H9 (cell line): ENCODE measurements around the gene HFE. TPM values are rescaled to one million over a fixed set of nuclear protein-coding genes. Genes with fewer than 3 reads are reported as not detected.
A peak's percentile ranks its signal among the peaks of the same experiment; 100 is the strongest.

Experiments
- DNase-seq: peaks from one replicate; pipeline ENCODE4 v3.0.0-alpha.2; 2017
- H2AFZ ChIP-seq: one replicate; pipeline ENCODE4 v1.6.1; 2013; ENCODE audit warnings: mild to moderate bottlenecking, low read length, control low read depth, moderate library complexity
- H2AK5ac ChIP-seq: 2 replicates; pipeline ENCODE4 v1.6.1; 2013; ENCODE audit warnings: low read length, control low read depth, mixed read lengths; ENCODE audit not compliant: insufficient read length
- H2BK120ac ChIP-seq: one replicate; pipeline ENCODE4 v1.6.1; 2013; ENCODE audit warnings: low read depth, mild to moderate bottlenecking, low read length, control low read depth, inconsistent platforms; ENCODE audit not compliant: poor library complexity, severe bottlenecking
- H2BK12ac ChIP-seq: 2 replicates; pipeline ENCODE4 v1.6.1; 2013; ENCODE audit warnings: low read length, control low read depth, mixed read lengths, low read depth; ENCODE audit not compliant: insufficient read length
- H2BK15ac ChIP-seq: 2 replicates; pipeline ENCODE4 v1.6.1; 2013; ENCODE audit warnings: low read depth, low read length, control low read depth
- H2BK20ac ChIP-seq: one replicate; pipeline ENCODE4 v1.6.1; 2013; ENCODE audit warnings: low read depth, mild to moderate bottlenecking, low read length, control low read depth, inconsistent platforms; ENCODE audit not compliant: poor library complexity, severe bottlenecking
- H2BK5ac ChIP-seq: 2 replicates; pipeline ENCODE4 v1.6.1; 2013; ENCODE audit warnings: low read length, control low read depth, mixed read lengths; ENCODE audit not compliant: insufficient read length
- H3K14ac ChIP-seq: 2 replicates; pipeline ENCODE4 v1.6.1; 2013; ENCODE audit warnings: low read length, control low read depth; ENCODE audit not compliant: insufficient read depth
- H3K18ac ChIP-seq: 2 replicates; pipeline ENCODE4 v1.6.1; 2013; ENCODE audit warnings: low read depth, mild to moderate bottlenecking, mixed read lengths, low read length, control low read depth; ENCODE audit not compliant: insufficient read length
- H3K23ac ChIP-seq: 2 replicates; pipeline ENCODE4 v1.6.1; 2013; ENCODE audit warnings: low read length, control low read depth, mixed read lengths, low read depth; ENCODE audit not compliant: insufficient read length
- H3K23me2 ChIP-seq: 2 replicates; pipeline ENCODE4 v1.6.1; 2013; ENCODE audit warnings: low read depth, mild to moderate bottlenecking, mixed read lengths, low read length, control low read depth; ENCODE audit not compliant: insufficient read length, poor library complexity, severe bottlenecking
- H3K27ac ChIP-seq: 2 replicates; pipeline ENCODE4 v1.5.1; 2013; ENCODE audit warnings: low read length, control low read depth, mixed read lengths, low read depth; ENCODE audit not compliant: insufficient read length
- H3K27me3 ChIP-seq: 2 replicates; pipeline ENCODE4 v1.6.1; 2013; ENCODE audit warnings: low read length, control low read depth, inconsistent platforms; ENCODE audit not compliant: insufficient read depth
- H3K4ac ChIP-seq: 2 replicates; pipeline ENCODE4 v1.6.1; 2013; ENCODE audit warnings: low read depth, mild to moderate bottlenecking, control low read depth, inconsistent platforms, low read length, moderate library complexity
- H3K4me1 ChIP-seq: 2 replicates; pipeline ENCODE4 v1.6.1; 2013; ENCODE audit warnings: low read length, control low read depth, inconsistent platforms; ENCODE audit not compliant: insufficient read depth
- H3K4me2 ChIP-seq: 2 replicates; pipeline ENCODE4 v1.6.1; 2013; ENCODE audit warnings: low read length, control low read depth, mixed read lengths; ENCODE audit not compliant: insufficient read length, insufficient read depth
- H3K56ac ChIP-seq: 2 replicates; pipeline ENCODE4 v1.6.1; 2013; ENCODE audit warnings: low read depth, mild to moderate bottlenecking, mixed read lengths, low read length, control low read depth; ENCODE audit not compliant: insufficient read length
- H3K79me1 ChIP-seq: 2 replicates; pipeline ENCODE4 v1.6.1; 2013; ENCODE audit warnings: low read depth, mild to moderate bottlenecking, moderate library complexity, low read length, control low read depth, inconsistent platforms; ENCODE audit not compliant: insufficient read depth, poor library complexity, severe bottlenecking
- H3K79me2 ChIP-seq: 2 replicates; pipeline ENCODE4 v1.6.1; 2013; ENCODE audit warnings: low read length, control low read depth, inconsistent platforms; ENCODE audit not compliant: insufficient read depth
- H3K9ac ChIP-seq: 2 replicates; pipeline ENCODE4 v1.6.1; 2013; ENCODE audit warnings: low read length, control low read depth, mixed read lengths; ENCODE audit not compliant: insufficient read length; ENCODE audit errors: extremely low read depth
- H3K9me3 ChIP-seq: one replicate; pipeline ENCODE4 v1.6.1; 2013; ENCODE audit warnings: low read depth, low read length, inconsistent platforms; ENCODE audit not compliant: control insufficient read depth
- H3T11ph ChIP-seq: one replicate; pipeline ENCODE4 v1.6.1; 2013; ENCODE audit warnings: mild to moderate bottlenecking, low read length, control low read depth, inconsistent platforms
- H4K20me1 ChIP-seq: one replicate; pipeline ENCODE4 v1.6.1; 2013; ENCODE audit not compliant: control insufficient read depth, insufficient read length, insufficient read depth
- H4K5ac ChIP-seq: 2 replicates; pipeline ENCODE4 v1.6.1; 2013; ENCODE audit warnings: low read depth, mild to moderate bottlenecking, mixed read lengths, low read length, control low read depth; ENCODE audit not compliant: insufficient read length
- H4K8ac ChIP-seq: replicated peaks from 2 replicates; pipeline ENCODE4 v1.6.1; 2013; ENCODE audit warnings: low read length, control low read depth, mixed read lengths, low read depth; ENCODE audit not compliant: insufficient read length
- H4K91ac ChIP-seq: 2 replicates; pipeline ENCODE4 v1.6.1; 2013; ENCODE audit warnings: low read depth, mild to moderate bottlenecking, moderate library complexity, mixed read lengths, low read length, control low read depth; ENCODE audit not compliant: insufficient read length
- H3K27ac Mint-ChIP-seq, 3 experiments: 2 replicates in 2 of 3; 3 replicates in 1 of 3; pipeline ENCODE4 v1.8.0; 2020 to 2021; ENCODE audit warnings: mixed read lengths in 3 of 3, mild to moderate bottlenecking in 1 of 3, moderate library complexity in 1 of 3
- H3K27me3 Mint-ChIP-seq: 2 replicates; pipeline ENCODE4 v1.8.0; 2021; ENCODE audit warnings: low read depth, mild to moderate bottlenecking, moderate library complexity, mixed read lengths
- H3K36me3 Mint-ChIP-seq, 3 experiments: 2 replicates in 2 of 3; 3 replicates in 1 of 3; pipeline ENCODE4 v1.8.0; 2020 to 2021; ENCODE audit warnings: low read depth in 3 of 3, mixed read lengths in 3 of 3; ENCODE audit not compliant: insufficient read depth in 1 of 3
- H3K4me1 Mint-ChIP-seq, 2 experiments: 2 replicates each; pipeline ENCODE4 v1.8.0; 2020; ENCODE audit warnings: mixed read lengths in 2 of 2
- H3K4me3 Mint-ChIP-seq, 2 experiments: 2 replicates in 1 of 2; 3 replicates in 1 of 2; pipeline ENCODE4 v1.8.0; 2020 to 2021; ENCODE audit warnings: mild to moderate bottlenecking in 2 of 2, mixed read lengths in 2 of 2, moderate library complexity in 1 of 2
- H3K9me3 Mint-ChIP-seq, 2 experiments: 2 replicates in 1 of 2; 3 replicates in 1 of 2; pipeline ENCODE4 v1.8.0; 2020; ENCODE audit warnings: mild to moderate bottlenecking in 2 of 2, mixed read lengths in 2 of 2, moderate library complexity in 1 of 2
- WGBS: extraction: QIAGEN DNeasy Blood & Tissue Kit; methylation state at CpG from one replicate; pipeline ENCODE4 v1.1.7; 2013; ENCODE audit warnings: missing lambda C conversion rate, low lambda C conversion rate, mixed read lengths; ENCODE audit not compliant: insufficient read length; ENCODE audit errors: extremely low coverage; 5-methylcytosine and 5-hydroxymethylcytosine counted together
- total RNA-seq: library from RNA; stranded (reverse); gene quantifications from 2 replicates; pipeline ENCODE4 v1.2.1, GENCODE V29; 2021
- TF ChIP-seq, protein P1 (sequence below): fragments of 200-600 bp; sonication (generic); conservative IDR thresholded peaks from 3 replicates; pipeline ENCODE4 v1.8.0; 2021; ENCODE audit warnings: antibody characterized with exemption, mild to moderate bottlenecking

Gene HFE
- total RNA-seq, 1 experiment from 2014 or later, result 0.98 TPM

DNA sequence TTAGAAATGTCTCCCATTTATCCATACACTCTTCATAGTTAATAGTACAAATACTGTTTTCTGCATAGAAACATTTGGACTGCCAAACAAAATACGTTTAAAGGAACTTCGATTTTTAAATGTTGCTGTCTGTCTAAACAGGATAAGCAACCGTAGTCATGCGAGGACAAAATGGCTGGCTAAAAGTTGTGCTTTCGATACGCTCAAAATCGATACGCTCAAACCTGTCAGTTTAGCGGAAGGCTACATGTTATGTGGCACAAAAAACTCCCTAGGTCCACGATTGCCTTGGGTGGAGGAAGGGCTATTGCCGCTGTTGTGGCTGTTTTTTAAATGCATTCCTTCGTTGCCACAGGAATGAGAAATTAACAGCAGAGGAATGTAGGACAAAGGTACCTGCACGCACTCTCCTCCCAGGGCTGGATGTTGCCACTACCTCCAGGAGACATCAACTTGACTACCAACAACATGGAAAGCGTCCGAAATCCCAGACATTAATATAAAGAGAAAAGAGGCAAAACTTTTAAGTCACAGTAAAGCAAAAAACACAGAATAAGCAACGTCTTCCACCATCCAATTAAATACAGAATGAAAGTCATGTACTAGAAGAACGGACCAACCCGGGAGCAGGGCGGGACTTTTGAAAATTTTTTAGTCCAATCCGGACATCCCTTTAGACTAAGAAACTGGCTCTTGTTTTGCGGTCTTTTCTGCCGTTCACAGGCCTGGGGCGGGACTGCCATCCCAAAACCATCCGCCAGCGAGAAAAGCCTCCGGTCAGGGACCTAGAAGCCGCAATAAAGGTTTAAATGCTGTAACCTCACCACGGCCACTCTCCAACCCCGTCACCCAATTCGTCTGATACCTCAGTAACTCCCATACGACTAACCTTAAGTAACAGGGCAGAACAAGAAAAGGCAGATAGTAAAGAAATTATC lies 32.2 kb upstream of the HFE start:
- Histone ChIP-seq H3K27ac (peak overlapping the region; percentile 82), H2BK5ac (no peak overlapping the region), H3K79me1 (no peaks in the 10 kb centered on the region), H4K20me1 (no peaks in the 10 kb centered on the region), H3K9ac (peak overlapping the region; percentile 98), H3K27me3 (no peaks in the 10 kb centered on the region), H3T11ph (no peak overlapping the region), H3K4ac (no peak overlapping the region; the same call in 1 of the 2 replicates), H3K56ac (no peak overlapping the region), H2AK5ac (no peak overlapping the region), H2BK15ac (no peak overlapping the region), H3K9me3 (no peaks in the 10 kb centered on the region), H2BK20ac (no peak overlapping the region), H3K23ac (no peak overlapping the region), H3K4me1 (no peaks in the 10 kb centered on the region), H4K5ac (no peak overlapping the region), H2BK120ac (no peak overlapping the region), H3K23me2 (peaks cover 6% of the 10 kb centered on the region), H3K79me2 (no peaks in the 10 kb centered on the region), H3K18ac (peak overlapping the region; percentile 18), H2AFZ (no peak overlapping the region), H2BK12ac (no peak overlapping the region), H4K91ac (no peak overlapping the region), H4K8ac (no peak overlapping the region), H3K14ac (peak overlapping the region; percentile 87; the same call in 1 of the 2 replicates), H3K4me2 (peak overlapping the region; percentile 64)
- peak; percentile 89 for DNase-seq
- Mint-ChIP-seq H3K27me3 (no peaks in the 10 kb centered on the region; the same call in 1 of the 2 replicates), H3K9me3 (no peaks in the 10 kb centered on the region), H3K4me1 (peaks cover 31 to 36% of the 10 kb centered on the region in 2 experiments), H3K27ac (peak overlapping the region; percentile 97 to 100 (median 98)), H3K4me3 (peak overlapping the region; percentile 80 to 99), H3K36me3 (no peaks in the 10 kb centered on the region; a peak in 1 of 7 replicates)
- WGBS, result no CpG with 5 or more reads among the region's 31 CpGs
- TF ChIP-seq, protein P1, sequence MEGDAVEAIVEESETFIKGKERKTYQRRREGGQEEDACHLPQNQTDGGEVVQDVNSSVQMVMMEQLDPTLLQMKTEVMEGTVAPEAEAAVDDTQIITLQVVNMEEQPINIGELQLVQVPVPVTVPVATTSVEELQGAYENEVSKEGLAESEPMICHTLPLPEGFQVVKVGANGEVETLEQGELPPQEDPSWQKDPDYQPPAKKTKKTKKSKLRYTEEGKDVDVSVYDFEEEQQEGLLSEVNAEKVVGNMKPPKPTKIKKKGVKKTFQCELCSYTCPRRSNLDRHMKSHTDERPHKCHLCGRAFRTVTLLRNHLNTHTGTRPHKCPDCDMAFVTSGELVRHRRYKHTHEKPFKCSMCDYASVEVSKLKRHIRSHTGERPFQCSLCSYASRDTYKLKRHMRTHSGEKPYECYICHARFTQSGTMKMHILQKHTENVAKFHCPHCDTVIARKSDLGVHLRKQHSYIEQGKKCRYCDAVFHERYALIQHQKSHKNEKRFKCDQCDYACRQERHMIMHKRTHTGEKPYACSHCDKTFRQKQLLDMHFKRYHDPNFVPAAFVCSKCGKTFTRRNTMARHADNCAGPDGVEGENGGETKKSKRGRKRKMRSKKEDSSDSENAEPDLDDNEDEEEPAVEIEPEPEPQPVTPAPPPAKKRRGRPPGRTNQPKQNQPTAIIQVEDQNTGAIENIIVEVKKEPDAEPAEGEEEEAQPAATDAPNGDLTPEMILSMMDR, result peak; percentile 26; the same call in 2 of the 3 replicates
